NCI-H226 (cell line): ENCODE data around the gene FAM13C.
"Not testable (repeated sequence)": the region's sequence is repeated elsewhere in the genome, so short reads cannot be mapped to it uniquely, and the experiment has no call there.

Experiments
- DNase-seq: peaks from one replicate; pipeline ENCODE4 v3.0.0-alpha.2; 2015

FAM13C gene

DNA sequence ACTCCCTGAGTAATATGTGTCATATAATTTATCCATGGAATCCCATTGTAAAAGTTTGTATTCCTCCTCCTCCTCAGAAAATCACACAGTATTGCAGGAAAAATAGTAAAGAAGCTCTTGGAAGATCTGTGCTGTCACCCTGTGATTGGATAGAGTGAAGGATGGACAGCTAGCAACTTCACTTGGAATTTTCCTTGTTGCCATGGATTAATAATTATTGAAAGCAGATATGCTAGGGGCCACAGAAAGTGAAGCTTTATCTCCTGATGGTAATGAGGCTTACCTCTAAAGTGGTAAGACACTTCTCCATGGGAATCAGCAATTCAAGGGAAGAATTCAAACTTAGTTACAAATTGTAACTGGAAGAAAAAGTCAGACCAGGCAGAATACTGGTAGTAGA, 137.1 kb downstream of the FAM13C start:
- DNase-seq = no peak

DNA sequence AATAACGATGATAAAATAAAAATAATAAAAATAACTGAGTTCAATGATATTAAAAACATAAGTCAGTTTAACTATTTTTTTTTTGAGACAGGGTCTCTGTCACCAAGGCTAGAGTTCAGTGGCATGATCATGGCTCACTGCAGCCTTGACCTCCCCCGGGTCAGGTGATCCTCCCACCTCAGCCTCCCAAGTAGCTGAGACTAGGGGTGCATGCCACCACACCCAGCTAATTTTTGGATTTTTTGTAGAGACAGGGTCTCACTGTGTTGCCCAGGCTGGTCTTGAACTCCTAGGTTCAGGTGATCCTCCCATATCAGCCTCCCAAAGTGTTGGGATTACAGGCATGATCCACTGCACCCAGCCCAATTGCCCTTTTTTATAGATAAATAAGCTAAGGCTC, 138.8 kb downstream of the FAM13C start:
- not testable (repeated sequence) for DNase-seq

DNA sequence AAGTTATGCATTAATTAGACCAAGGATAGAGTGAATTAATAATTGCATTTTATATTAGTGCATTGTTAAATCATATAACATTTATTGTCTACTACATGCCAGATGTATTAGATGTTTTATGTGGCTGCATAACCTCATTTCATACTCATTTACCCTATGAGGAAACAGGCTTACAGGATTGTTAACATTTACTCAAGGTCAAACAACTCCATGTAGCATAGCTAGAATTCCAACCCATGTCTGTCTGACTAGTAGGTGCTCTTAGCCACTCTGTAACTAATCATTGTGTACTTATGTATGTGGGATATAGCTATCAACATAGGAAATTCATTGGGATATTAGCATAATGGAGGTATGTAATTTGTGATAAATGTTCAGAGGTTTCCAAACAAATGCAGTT, 139.6 kb downstream of the FAM13C start:
- DNase-seq = no peak

DNA sequence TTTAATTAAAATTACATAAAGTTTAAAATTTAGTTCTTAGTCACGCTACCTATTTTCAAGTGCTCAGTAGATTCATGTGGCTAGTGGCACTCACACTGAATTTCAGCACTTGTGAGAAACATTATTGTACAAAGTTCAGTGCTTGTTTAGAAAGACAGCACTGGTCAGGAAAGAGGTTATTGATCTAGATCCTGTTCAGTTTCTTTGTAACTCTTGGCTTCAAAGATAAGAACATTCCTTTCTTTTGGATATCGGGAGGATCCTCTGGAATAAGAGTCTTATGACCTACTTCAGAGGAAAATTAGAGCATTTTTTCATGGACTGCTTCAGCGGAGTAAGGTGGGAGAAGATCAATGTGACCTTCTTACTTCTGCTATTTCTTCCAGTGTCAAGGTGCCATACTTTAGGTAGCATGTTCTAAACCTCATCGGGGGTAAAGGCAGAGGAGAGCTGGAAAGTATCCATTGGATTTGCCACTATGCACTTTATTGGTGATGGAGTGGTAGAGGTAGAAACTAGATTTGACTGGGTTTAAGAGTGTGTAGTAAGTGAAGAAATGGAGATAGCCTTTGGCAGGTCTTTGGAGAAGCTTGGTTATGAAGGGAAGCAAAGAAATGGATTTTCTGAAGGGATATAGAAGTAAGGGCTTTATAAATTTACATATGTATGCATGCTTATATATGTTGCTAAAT, 146.0 kb downstream of the FAM13C start:
- DNase-seq = no peak

DNA sequence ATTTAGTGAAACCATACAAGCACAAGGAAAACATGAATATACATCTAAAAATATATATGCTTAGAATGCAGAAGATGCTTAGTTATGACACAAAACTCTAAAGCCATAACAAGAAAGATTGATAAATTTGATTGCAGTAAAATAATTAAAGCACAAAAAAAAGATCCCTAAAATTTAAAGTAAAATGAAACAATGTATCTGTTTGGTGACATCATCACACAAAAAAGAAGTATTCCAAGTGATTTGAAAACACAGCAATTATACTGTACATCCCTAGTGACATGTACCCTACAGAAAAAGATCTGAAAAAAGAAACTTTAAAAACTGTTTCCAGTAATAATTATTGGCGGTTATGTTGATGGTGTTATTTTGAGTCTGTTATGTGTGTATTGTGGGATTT, 148.2 kb downstream of the FAM13C start:
- no peak for DNase-seq

DNA sequence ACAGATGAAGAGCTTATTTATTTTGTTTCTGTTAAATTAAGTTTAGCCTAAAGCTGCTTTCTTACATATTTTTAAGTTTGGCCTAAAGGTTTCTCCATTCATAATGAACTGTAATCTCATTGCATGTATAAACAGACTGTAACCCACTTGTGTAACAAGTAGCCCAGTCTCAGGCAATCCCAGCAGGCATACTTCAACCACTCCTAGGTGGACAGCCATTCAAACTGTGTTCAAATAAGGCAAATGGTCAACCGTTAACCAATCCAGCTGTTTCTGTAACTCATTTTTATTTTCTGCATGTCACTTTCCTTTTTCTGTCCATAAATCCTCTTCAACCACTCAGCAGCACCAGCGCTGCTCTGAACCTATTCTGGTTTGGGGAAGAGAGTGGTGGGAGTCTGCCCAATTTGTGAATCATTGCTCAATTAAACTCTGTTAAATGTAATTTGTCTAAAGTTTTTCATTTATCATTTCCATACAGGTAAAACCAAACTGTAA, 150.0 kb downstream of the FAM13C start:
- DNase-seq = no peak

DNA sequence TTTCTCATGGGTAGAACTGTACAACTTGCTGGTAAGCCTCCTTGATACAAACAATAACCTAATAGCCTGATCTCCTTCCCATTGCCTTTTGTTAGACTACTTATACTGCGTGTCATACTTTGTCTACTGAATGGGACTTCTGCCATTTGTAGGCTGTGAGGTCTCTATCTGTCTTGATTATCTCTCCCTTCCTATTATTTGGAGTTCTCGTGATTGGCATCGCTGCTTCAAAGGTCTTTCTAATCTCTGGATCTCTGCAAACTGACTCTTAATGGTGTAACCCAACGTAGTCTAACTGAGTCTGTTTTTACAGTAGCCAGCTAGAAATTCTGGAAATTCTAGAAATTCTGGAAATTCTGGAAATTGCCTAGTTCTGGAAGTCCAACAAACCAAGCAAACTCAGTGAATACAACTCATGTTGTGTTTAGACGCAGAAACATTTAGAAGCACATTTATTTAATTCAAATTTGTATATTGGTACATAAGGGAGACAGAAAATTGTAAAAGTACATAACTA, 156.1 kb downstream of the FAM13C start:
- DNase-seq = no peak
